Activated CD8-positive, alpha-beta T cell treated with anti-CD3 and anti-CD28 coated beads for 36 hours (primary cell): ENCODE measurements around the gene SORCS2. TPM values are rescaled to one million over a fixed set of nuclear protein-coding genes. Genes with fewer than 3 reads are reported as not detected.

Experiments
- ATAC-seq: fragments of 200-7000 bp; cut with Tn5 transposase; one replicate; pipeline ENCODE4 v1.10.0; 2021; ENCODE audit warnings: mild to moderate bottlenecking, moderate library complexity
- CTCF ChIA-PET: fragments of 350-600 bp; sonication (Branson Sonifier 250); formaldehyde crosslinking; loops from one replicate; lab custom pipeline; 2021; ENCODE audit warnings: antibody characterized with exemption; lab: Charles Lee
- POLR2A ChIA-PET: fragments of 350-600 bp; sonication (Branson Sonifier 250); formaldehyde crosslinking; loops from one replicate; lab custom pipeline; 2021; ENCODE audit warnings: antibody characterized with exemption; lab: Charles Lee
- DNase-seq: peaks from one replicate; pipeline ENCODE4 v3.0.0-alpha.2; 2020
- H3K27ac Mint-ChIP-seq: one replicate; pipeline ENCODE4 v1.8.0; 2021; ENCODE audit warnings: mild to moderate bottlenecking, mixed read lengths
- H3K27me3 Mint-ChIP-seq: one replicate; pipeline ENCODE4 v1.8.0; 2021; ENCODE audit warnings: mixed read lengths
- H3K36me3 Mint-ChIP-seq: one replicate; pipeline ENCODE4 v1.8.0; 2021; ENCODE audit warnings: low read depth, mixed read lengths
- H3K4me1 Mint-ChIP-seq: one replicate; pipeline ENCODE4 v1.8.0; 2021; ENCODE audit warnings: low read depth, mixed read lengths
- H3K4me3 Mint-ChIP-seq: one replicate; pipeline ENCODE4 v1.8.0; 2021; ENCODE audit warnings: mild to moderate bottlenecking, moderate library complexity, mixed read lengths
- H3K9me3 Mint-ChIP-seq: one replicate; pipeline ENCODE4 v1.8.0; 2021; ENCODE audit warnings: mixed read lengths
- CTCF ChIP-seq: fragments of 200-600 bp; IDR thresholded peaks from one replicate; pipeline ENCODE4 v1.8.0; 2022; ENCODE audit warnings: antibody characterized with exemption, mild to moderate bottlenecking
- intact Hi-C: fragments of 100-400 bp; cut with micrococcal nuclease; formaldehyde crosslinking; loops from one replicate; pipeline ENCODE4 v1.10.0; 2022
- total RNA-seq, 2 experiments: library from RNA; stranded (reverse); gene quantifications; one replicate each; pipeline ENCODE4 v1.2.3, GENCODE V29; 2021

Gene SORCS2
- total RNA-seq, 2 experiments from 2014 or later = 0.05 TPM; not detected in 1

- no peak for DNase-seq
- Mint-ChIP-seq H3K27ac (no peak overlapping the region), H3K9me3 (no peaks in the 10 kb centered on the region), H3K4me3 (no peak overlapping the region), H3K27me3 (peaks cover 4% of the 10 kb centered on the region), H3K4me1 (no peaks in the 10 kb centered on the region), H3K36me3 (no peaks in the 10 kb centered on the region)
- intact Hi-C loops = no loop called here
- CTCF ChIA-PET = no interaction called here
- POLR2A ChIA-PET = no interaction called here
- ATAC-seq = no peak
- no peak for TF ChIP-seq CTCF
These were observed 88.8 kb downstream of the SORCS2 start for GRCh38 chr4:7280926-7281690.

- peaks cover 4% of the 10 kb centered on the region for H3K27me3 Mint-ChIP-seq
These were observed 89.6 kb downstream of the SORCS2 start for GRCh38 chr4:7281691-7282665.

GRCh38 chr4:7282786-7283440 lies 90.6 kb downstream of the SORCS2 start:
- ATAC-seq (no peak), DNase-seq (no peak)
- TF ChIP-seq CTCF = no peak
- ChIA-PET CTCF (no interaction called here), POLR2A (no interaction called here)
- intact Hi-C loops = no loop called here
- no peak overlapping the region for H3K27ac Mint-ChIP-seq
- no peak overlapping the region for H3K4me3 Mint-ChIP-seq
- no peaks in the 10 kb centered on the region for H3K4me1 Mint-ChIP-seq
- no peaks in the 10 kb centered on the region for H3K9me3 Mint-ChIP-seq
- H3K36me3 Mint-ChIP-seq = no peaks in the 10 kb centered on the region
- peaks cover 4% of the 10 kb centered on the region for H3K27me3 Mint-ChIP-seq

More at GRCh38 chr4:7281691-7282665, 89.6 kb downstream of the SORCS2 start:
- H3K4me3 Mint-ChIP-seq = no peak overlapping the region
- H3K27ac Mint-ChIP-seq = no peak overlapping the region
- no peak for TF ChIP-seq CTCF
- no peaks in the 10 kb centered on the region for H3K36me3 Mint-ChIP-seq
- POLR2A ChIA-PET = no interaction called here
- no peaks in the 10 kb centered on the region for H3K9me3 Mint-ChIP-seq
- intact Hi-C loops = no loop called here
- DNase-seq (no peak), ATAC-seq (no peak)
- CTCF ChIA-PET = no interaction called here
- no peaks in the 10 kb centered on the region for H3K4me1 Mint-ChIP-seq

GRCh38 chr4:7285244-7286094 lies 93.1 kb downstream of the SORCS2 start:
- no peak overlapping the region for H3K4me3 Mint-ChIP-seq
- no peaks in the 10 kb centered on the region for H3K9me3 Mint-ChIP-seq
- no peaks in the 10 kb centered on the region for H3K36me3 Mint-ChIP-seq
- H3K4me1 Mint-ChIP-seq = no peaks in the 10 kb centered on the region
- H3K27me3 Mint-ChIP-seq = peaks cover 4% of the 10 kb centered on the region
- intact Hi-C loops = no loop called here
- ChIA-PET POLR2A (no interaction called here), CTCF (no interaction called here)
- H3K27ac Mint-ChIP-seq = no peak overlapping the region
- ATAC-seq = no peak
- no peak for DNase-seq
- no peak for TF ChIP-seq CTCF
